GM12875 (cell line): ENCODE data around the gene ADD1.
"Not testable (repeated sequence)": the region's sequence is repeated elsewhere in the genome, so short reads cannot be mapped to it uniquely, and the experiment has no call there.

Source experiments
- H3K4me3 ChIP-seq: one replicate; pipeline ENCODE4 v1.5.1; 2011; ENCODE audit warnings: low read depth, low read length, control low read depth
- CTCF ChIP-seq: IDR thresholded peaks from 2 replicates; pipeline ENCODE4 v1.5.1; 2011; ENCODE audit warnings: low read depth, mild to moderate bottlenecking, control low read depth, inconsistent platforms, low read length, moderate library complexity, borderline replicate concordance; ENCODE audit not compliant: insufficient read depth

Gene ADD1

DNA sequence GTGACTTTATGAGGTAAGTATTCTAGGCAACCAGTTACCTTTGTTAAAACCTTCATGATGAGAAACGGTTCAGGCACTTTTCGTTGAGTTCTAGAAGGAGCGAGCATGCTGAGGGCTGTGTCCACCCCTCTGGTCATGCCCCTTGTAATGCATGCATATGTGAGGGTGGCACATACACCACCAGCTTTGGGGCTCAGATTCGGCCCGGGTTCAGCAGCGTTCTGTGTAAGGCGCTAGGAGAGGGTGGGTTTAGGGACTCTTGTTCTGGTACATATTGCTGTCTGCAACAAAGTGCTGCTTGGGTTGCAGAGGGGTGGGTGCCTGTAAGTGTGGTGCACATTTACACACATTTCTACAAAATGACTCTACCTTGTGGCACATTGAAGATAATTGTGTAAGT lies 65.0 kb downstream of the ADD1 start:
- no peak for TF ChIP-seq CTCF
- H3K4me3 ChIP-seq: no peak overlapping the region

DNA sequence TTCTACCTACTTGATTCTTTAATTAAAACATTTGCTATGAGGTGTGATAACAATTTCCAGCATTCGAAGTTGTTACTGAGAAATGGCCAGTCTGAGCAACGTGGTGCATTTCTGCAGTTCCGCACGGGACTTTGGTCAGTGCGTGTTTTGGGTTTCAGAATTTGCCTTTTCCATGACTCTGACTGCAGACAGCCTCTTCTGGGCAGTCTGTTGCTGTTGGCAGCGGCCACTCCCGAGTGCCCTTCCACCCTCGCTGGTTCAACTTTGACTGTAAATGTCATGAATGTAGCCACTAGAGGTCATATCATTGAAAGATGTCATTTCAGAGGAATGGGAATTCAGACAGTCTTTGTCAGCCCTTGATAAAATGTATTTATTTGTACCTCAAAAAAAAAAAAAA lies 65.9 kb downstream of the ADD1 start:
- no peak overlapping the region for H3K4me3 ChIP-seq
- TF ChIP-seq CTCF: no peak

GRCh38 chr4:2910409-2910808 lies 66.8 kb downstream of the ADD1 start:
- TF ChIP-seq CTCF: peak; percentile 19; the same call in 1 of the 2 replicates
- no peak overlapping the region for H3K4me3 ChIP-seq

DNA sequence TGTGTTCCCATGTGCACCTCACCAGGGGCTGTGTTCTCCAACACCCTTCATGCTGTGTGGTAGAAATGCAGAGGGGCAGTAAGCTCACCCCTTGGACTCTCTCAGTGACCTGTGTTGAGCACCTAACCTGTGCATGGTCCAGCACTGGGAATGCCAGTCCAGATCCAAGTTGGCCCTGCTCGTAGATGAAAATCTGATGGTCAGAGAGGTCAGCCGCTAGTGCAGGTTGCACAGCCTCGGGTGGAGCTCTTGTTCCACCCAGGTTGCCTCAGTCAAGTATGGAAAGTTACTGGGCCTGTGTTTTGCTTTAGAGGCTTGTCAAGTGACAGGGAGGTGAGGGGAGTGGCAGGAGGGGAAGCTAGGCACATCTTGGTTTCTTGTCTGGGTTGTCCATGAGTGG lies 68.2 kb downstream of the ADD1 start:
- no peak overlapping the region for H3K4me3 ChIP-seq
- TF ChIP-seq CTCF: no peak

GRCh38 chr4:2913168-2913567 lies 69.5 kb downstream of the ADD1 start:
- H3K4me3 ChIP-seq: no peak overlapping the region
- no peak for TF ChIP-seq CTCF

GRCh38 chr4:2914256-2915126 lies 70.8 kb downstream of the ADD1 start:
- H3K4me3 ChIP-seq: no peak overlapping the region
- no peak for TF ChIP-seq CTCF

DNA sequence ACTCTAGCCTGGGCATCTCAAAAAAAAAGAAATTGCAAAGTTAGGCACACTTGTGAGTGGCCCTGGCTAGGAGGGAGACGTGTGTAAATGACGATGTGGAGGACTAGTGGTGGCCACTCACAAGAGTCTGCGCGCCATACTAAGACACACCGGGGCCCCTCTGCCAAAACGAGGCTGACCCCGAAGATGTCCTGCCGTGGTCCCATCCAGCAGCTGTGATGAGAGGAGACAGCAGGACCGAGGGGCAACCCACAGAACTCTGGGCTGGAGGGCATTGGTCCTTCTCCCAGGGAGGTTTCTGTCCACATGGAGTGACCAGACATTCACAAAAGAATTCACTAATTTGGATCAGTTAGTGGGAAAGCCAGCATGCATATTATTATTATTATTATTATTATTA lies 72.1 kb downstream of the ADD1 start:
- H3K4me3 ChIP-seq: no peak overlapping the region
- TF ChIP-seq CTCF: no peak

DNA sequence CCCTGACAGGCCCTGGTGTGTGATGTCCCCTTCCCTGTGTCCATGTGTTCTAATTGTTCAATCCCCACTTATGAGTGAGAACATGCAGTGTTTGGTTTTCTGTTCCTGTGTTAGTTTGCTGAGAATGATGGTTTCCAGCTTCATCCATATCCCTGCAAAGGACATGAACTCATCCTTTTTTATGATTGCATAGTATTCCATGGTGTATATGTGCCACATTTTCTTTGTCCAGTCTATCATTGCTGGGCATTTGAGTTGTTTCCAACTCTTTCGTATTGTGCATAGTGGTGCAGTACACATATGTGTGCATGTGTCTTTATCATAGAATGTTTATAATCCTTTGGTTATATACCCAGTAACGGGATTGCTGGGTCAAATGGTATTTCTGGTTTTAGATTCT lies 73.1 kb downstream of the ADD1 start:
- not testable (repeated sequence) for H3K4me3 ChIP-seq

- H3K4me3 ChIP-seq: not testable (repeated sequence)
Measured at GRCh38 chr4:2918300-2918699, 74.7 kb downstream of the ADD1 start.

DNA sequence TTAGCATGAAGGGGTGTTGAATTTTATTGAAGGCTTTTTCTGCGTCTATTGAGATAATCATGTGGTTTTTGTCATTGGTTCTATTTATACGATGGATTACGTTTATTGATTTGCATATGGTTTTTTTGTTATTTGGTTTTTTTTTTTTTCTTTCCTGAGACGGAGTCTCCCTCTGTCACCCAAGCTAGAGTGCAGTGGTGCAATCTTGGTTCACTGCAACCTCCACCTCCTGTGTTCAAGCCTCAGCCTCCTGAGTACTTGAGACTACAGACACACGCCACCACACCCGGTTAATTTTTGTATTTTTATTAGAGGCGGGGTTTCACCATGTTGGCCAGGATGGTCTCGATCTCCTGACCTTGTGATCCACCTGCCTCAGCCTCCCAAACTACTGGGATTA lies 75.1 kb downstream of the ADD1 start:
- H3K4me3 ChIP-seq: not testable (repeated sequence)
